SJSA1 (cell line): ENCODE results near the gene PSMC5. TPM values are rescaled to one million over a fixed set of nuclear protein-coding genes. Genes with fewer than 3 reads are reported as not detected.
"Not testable (repeated sequence)": the region's sequence is repeated elsewhere in the genome, so short reads cannot be mapped to it uniquely, and the experiment has no call there.

ENCODE experiments used
- DNase-seq, 2 experiments: peaks; one replicate each; pipeline ENCODE4 v3.0.0-alpha.2; 2015 to 2020; ENCODE audit warnings: low spot score in 2 of 2, low read depth in 1 of 2
- H3K27ac ChIP-seq: fragments of 250-450 bp; sonication (Bioruptor Pico); 2 replicates; pipeline ENCODE4 v1.5.1; 2020; ENCODE audit warnings: mild to moderate bottlenecking, moderate library complexity
- H3K27me3 ChIP-seq: fragments of 250-450 bp; sonication (Bioruptor Pico); replicated peaks from 2 replicates; pipeline ENCODE4 v1.5.1; 2020; ENCODE audit warnings: mild to moderate bottlenecking, moderate library complexity
- H3K36me3 ChIP-seq: fragments of 250-450 bp; sonication (Bioruptor Pico); 2 replicates; pipeline ENCODE4 v1.5.1; 2020; ENCODE audit warnings: mild to moderate bottlenecking
- H3K4me1 ChIP-seq: fragments of 250-450 bp; sonication (Bioruptor Pico); replicated peaks from 2 replicates; pipeline ENCODE4 v1.6.1; 2021; ENCODE audit warnings: mild to moderate bottlenecking
- H3K4me3 ChIP-seq: fragments of 250-450 bp; sonication (Bioruptor Pico); 2 replicates; pipeline ENCODE4 v1.5.1; 2020; ENCODE audit warnings: mild to moderate bottlenecking
- H3K9me3 ChIP-seq: fragments of 250-450 bp; sonication (Bioruptor Pico); replicated peaks from 2 replicates; pipeline ENCODE4 v1.5.1; 2020; ENCODE audit warnings: mild to moderate bottlenecking
- total RNA-seq: library from RNA; depleted of rRNA; stranded (reverse); fragments of >200 nt; shearing (Covaris generic); gene quantifications from 2 replicates; pipeline ENCODE4 v1.2.3, GENCODE V29; 2014

The PSMC5 gene
- total RNA-seq, 1 experiment from 2014 or later = 63.7 TPM

DNA sequence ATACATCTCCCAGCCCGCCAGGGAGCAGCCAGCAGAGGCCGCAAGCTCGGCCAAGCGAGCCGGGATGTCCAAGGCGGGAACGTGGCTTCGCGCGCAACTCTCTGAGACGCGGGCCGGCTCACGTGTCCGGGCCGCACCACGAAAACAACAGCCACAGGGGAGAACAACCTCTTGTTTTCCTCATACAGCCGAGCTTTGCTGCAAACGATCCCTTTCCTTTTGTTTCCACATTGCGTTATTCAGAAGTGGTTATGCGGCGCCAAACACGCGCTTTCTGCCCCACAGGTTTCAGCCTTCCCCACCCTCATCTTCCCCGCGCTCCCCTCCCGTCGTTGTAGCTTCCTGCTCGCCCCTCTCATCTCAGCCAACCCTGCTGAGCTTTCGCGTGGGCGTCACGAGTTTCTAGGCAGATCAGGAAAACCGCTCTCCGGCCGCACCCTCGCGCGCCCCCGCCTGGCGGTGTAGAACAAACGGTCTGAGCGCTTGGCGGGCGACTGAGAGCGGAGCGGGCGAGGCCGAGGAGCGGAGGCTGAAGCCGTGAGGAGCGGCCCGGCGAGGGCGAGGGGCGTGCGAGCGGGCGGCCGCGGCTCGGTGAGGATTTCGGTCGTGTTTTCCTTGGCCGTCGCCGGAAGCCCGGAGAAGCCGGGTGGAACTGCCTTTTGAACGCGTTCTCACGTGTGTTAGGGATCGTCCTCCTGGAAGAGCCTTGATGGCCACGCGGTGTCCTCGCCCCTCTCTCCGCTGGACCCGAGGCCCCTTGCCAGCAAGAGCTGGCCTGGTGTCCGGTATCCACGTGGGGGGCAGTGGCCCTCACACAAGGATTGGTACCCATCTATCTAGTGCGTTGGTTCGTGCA lies 21.8 kb downstream of the PSMC5 start:
- peak overlapping the region; percentile 21; the same call in 1 of the 2 replicates for H3K27ac ChIP-seq
- H3K4me1 ChIP-seq = peaks cover 7% of the 10 kb centered on the region
- H3K36me3 ChIP-seq = no peaks in the 10 kb centered on the region
- H3K4me3 ChIP-seq = peak overlapping the region; percentile 12
- peak; percentile 83 to 92 for DNase-seq
- H3K9me3 ChIP-seq = peaks cover 7% of the 10 kb centered on the region; the same call in 1 of the 2 replicates
- peaks cover 12% of the 10 kb centered on the region for H3K27me3 ChIP-seq

- H3K4me1 ChIP-seq = peaks cover 7% of the 10 kb centered on the region
- peaks cover 12% of the 10 kb centered on the region for H3K27me3 ChIP-seq
- no peak overlapping the region for H3K4me3 ChIP-seq
- no peak overlapping the region for H3K27ac ChIP-seq
- peaks cover 7% of the 10 kb centered on the region; the same call in 1 of the 2 replicates for H3K9me3 ChIP-seq
- no peaks in the 10 kb centered on the region for H3K36me3 ChIP-seq
- no peak for DNase-seq
Measured at GRCh38 chr17:63850401-63850800, 23.2 kb downstream of the PSMC5 start.

- peaks cover 12% of the 10 kb centered on the region for H3K27me3 ChIP-seq
- H3K9me3 ChIP-seq = peaks cover 5% of the 10 kb centered on the region; the same call in 1 of the 2 replicates
- no peak overlapping the region for H3K27ac ChIP-seq
- peaks cover 7% of the 10 kb centered on the region for H3K4me1 ChIP-seq
- H3K4me3 ChIP-seq = no peak overlapping the region
- no peaks in the 10 kb centered on the region for H3K36me3 ChIP-seq
- no peak for DNase-seq
Measured at GRCh38 chr17:63853260-63853659, 26.0 kb downstream of the PSMC5 start.

- H3K4me1 ChIP-seq = no peaks in the 10 kb centered on the region
- DNase-seq = no peak
- no peak overlapping the region for H3K4me3 ChIP-seq
- no peaks in the 10 kb centered on the region for H3K9me3 ChIP-seq
- H3K27ac ChIP-seq = no peak overlapping the region
- H3K27me3 ChIP-seq = peaks cover 12% of the 10 kb centered on the region
- no peaks in the 10 kb centered on the region for H3K36me3 ChIP-seq
Measured at GRCh38 chr17:63854709-63855108, 27.5 kb downstream of the PSMC5 start.

- Histone ChIP-seq H3K27ac (no peak overlapping the region), H3K27me3 (peaks cover 12% of the 10 kb centered on the region), H3K36me3 (no peaks in the 10 kb centered on the region), H3K4me1 (no peaks in the 10 kb centered on the region), H3K9me3 (no peaks in the 10 kb centered on the region), H3K4me3 (no peak overlapping the region)
- no peak for DNase-seq
Measured at GRCh38 chr17:63855185-63855584, 28.0 kb downstream of the PSMC5 start.

GRCh38 chr17:63856425-63856824 lies 29.2 kb downstream of the PSMC5 start:
- not testable (repeated sequence) for H3K27ac ChIP-seq, DNase-seq

GRCh38 chr17:63859257-63859656 lies 32.0 kb downstream of the PSMC5 start:
- Histone ChIP-seq H3K9me3 (no peaks in the 10 kb centered on the region), H3K4me3 (no peak overlapping the region), H3K27me3 (no peaks in the 10 kb centered on the region), H3K4me1 (no peaks in the 10 kb centered on the region), H3K36me3 (no peaks in the 10 kb centered on the region), H3K27ac (no peak overlapping the region)
- DNase-seq = no peak

More at GRCh38 chr17:63856425-63856824, 29.2 kb downstream of the PSMC5 start:
- not testable (repeated sequence) for H3K36me3 ChIP-seq, H3K9me3 ChIP-seq, H3K4me1 ChIP-seq, H3K4me3 ChIP-seq
- H3K27me3 ChIP-seq = peaks cover 12% of the 10 kb centered on the region

GRCh38 chr17:63866625-63867024 lies 39.4 kb downstream of the PSMC5 start:
- H3K27ac ChIP-seq, DNase-seq, H3K36me3 ChIP-seq, H3K4me1 ChIP-seq, H3K9me3 ChIP-seq, H3K27me3 ChIP-seq, H3K4me3 ChIP-seq: not testable (repeated sequence)

DNA sequence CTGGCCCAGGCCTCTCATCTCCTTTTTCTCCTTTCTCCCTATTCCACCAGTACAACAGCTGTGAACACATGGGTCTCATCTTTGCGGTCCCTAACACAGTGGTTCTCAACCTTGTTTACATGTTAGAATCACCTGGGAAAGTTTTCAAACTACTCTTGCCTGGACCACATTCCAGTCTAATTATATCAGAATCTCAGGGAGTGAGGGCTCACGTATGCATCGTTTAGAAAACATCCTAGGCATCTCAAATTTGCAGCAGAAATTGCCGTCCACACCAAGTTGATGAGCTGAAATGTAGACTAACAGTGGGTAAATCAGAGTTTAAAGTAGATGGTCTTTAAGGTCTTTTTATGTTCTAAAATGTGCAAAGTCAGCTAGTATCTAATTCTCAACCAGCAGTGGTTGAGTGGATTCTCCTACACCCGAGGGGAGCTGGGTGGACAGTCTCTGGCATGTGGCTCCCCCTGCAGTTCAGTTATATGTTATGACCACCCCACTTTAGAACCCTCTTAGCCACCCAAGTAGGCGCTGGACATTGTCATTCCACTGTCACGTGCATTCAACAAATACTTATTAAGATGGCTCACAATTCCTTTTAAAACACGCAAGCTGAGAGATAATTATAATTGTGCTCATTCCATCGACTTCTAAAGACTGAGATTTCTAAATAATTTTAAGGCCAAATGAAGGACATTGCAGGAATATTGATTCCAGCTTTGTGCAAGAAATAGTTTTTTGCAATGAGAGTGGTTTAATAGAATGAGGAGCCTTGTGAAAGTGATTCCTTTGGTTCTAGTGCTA lies 42.5 kb downstream of the PSMC5 start:
- H3K36me3 ChIP-seq, DNase-seq, H3K27me3 ChIP-seq: not testable (repeated sequence)

GRCh38 chr17:63870292-63870665 lies 43.0 kb downstream of the PSMC5 start:
- not testable (repeated sequence) for H3K4me1 ChIP-seq, H3K4me3 ChIP-seq, H3K9me3 ChIP-seq, DNase-seq, H3K27me3 ChIP-seq, H3K27ac ChIP-seq, H3K36me3 ChIP-seq

More for the DNA sequence above, 42.5 kb downstream of the PSMC5 start:
- H3K9me3 ChIP-seq, H3K27ac ChIP-seq, H3K4me3 ChIP-seq, H3K4me1 ChIP-seq: not testable (repeated sequence)

- H3K27me3 ChIP-seq, H3K36me3 ChIP-seq, DNase-seq, H3K27ac ChIP-seq, H3K4me1 ChIP-seq, H3K9me3 ChIP-seq, H3K4me3 ChIP-seq: not testable (repeated sequence)
Measured at GRCh38 chr17:63871646-63872365, 44.6 kb downstream of the PSMC5 start.

DNA sequence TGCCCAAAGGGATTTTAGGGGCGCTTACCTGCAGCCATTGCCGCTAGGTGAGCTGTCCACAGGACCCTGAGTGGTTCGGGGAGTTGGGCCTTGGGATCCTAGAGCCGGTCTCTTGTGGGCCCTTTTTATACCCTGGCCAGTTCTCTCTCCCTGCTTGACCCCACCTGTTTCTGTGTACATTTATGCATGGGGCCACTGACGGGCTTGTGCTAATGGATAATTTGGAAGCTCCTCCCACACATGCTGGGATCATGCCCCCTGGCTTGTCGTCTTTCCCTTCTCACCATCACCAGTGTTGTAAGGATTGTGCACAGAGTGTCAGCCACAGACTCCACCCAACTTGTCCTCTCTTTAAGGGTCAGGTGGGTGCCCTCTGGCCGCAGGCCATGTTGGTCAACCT lies 46.3 kb downstream of the PSMC5 start, which contains the start of gene CSH2:
Gene CSH2, minus strand, starts transcription at position 101 of the 400 bp plus-strand sequence. Its CDS starts 63 bp downstream, at position 38.
- H3K4me3 ChIP-seq, H3K27ac ChIP-seq, H3K9me3 ChIP-seq, H3K27me3 ChIP-seq, DNase-seq, H3K4me1 ChIP-seq, H3K36me3 ChIP-seq: not testable (repeated sequence)

GRCh38 chr17:63874061-63874626 lies 46.9 kb downstream of the PSMC5 start:
- not testable (repeated sequence) for H3K36me3 ChIP-seq, H3K4me3 ChIP-seq, H3K9me3 ChIP-seq, H3K27ac ChIP-seq, DNase-seq, H3K27me3 ChIP-seq, H3K4me1 ChIP-seq
